Fibroblast of skin of right biceps (primary cell): Measurements from ENCODE around the gene AGO3.

Experiments
- DNase-seq: peaks from one replicate; pipeline ENCODE4 v3.0.0-alpha.2; 2013

AGO3 gene

DNA sequence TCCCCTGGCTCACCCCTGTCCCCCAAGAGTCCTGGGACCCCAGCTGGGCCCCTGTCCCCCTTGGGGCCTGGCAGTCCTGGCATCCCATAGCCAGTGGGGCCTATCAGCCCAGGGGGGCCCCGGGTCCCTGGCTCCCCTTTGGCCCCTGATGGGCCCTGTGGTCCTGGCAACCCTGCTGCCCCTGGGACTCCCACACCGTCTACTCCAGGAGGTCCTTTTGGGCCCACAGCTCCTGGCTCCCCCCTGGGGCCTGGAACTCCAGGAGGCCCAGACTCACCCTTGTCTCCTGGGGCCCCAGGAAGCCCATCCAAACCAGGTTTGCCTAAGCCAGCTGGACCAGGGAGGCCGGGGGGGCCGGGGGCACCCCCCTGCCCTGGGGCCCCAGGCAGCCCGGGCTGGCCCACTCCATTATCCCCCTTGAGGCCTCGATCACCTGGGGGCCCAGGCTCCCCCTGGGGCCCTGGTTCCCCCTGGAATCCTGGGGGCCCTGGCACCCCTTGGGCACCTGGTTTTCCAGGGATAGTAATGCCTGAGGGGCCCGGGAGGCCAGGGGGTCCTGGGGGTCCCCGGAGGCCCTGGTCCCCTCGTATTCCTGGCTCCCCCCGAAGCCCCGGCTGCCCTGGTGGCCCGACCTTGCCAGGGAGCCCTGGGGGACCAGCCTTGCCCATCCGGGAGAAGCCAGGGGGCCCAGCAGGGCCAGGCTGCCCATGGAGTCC is 167.9 kb downstream of the AGO3 start:
- DNase-seq: no peak

DNA sequence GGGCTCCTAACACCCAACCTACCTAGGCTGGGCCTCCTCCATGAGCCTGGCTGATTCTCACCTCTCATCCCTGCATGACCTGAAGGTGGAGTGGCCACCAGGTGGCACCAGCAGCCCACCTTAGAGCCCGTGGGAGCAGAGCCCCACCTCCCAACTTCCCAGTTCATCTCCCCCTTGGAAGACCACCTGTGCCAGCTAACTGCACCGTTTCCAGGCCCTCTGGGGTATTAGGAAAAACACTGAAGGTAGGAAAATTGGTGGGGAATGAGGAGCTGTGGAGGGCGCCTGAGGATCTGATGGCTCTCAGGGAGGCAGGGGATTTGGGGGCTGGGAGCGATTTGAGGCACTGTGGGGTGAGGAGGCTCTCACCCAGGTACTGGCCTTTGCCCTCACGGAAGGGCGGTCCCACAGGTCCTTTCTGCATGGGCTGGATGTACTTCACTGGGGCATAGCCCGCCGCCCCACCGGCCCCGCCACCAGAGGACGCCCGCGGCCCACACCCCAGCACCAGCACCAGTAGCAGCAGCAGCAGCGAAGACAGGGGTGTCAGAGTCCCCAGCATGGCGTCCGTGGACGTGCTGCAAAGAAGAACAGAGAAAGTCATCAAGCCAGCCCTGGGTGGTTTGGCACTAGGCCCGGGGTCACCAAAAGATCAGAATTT is 168.9 kb downstream of the AGO3 start:
- DNase-seq: peak; percentile 71

DNA sequence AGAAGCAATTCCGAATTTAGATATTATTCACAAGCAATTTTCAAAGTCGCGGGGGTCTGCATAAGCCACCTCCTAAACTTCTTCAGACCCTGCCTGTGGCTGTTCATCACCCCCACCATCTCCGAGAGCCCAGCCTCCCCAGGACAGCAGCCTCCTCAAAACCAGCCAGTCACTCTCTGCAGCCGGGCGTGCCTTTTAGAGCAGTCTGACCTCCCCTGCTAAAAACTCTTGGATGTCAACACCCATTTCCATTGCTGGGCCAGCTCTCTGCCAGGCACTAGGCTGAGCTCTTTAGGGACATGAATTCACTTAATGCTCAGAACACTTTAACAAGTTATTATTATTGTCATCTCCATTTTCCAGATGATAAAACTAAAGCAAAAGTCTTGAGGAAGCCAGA is 169.5 kb downstream of the AGO3 start:
- no peak for DNase-seq

DNA sequence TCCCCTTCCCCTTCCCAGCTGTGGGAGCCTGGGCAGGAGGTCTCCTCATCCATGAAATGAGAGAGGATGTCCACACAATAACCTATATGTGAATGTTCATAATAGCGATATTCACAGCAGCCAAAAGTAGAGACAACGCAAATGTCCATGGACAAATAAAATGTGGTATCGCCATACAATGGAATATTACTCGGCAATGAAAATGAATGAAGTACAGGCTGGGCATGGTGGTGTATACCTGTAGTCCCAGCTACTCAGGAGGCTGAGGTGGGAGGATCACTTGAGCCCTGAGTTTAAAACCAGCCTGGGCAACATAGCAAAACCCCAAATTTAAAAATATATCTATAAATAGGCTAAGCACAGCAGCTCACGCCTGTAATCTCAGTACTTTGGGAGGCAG is 170.6 kb downstream of the AGO3 start:
- no peak for DNase-seq

DNA sequence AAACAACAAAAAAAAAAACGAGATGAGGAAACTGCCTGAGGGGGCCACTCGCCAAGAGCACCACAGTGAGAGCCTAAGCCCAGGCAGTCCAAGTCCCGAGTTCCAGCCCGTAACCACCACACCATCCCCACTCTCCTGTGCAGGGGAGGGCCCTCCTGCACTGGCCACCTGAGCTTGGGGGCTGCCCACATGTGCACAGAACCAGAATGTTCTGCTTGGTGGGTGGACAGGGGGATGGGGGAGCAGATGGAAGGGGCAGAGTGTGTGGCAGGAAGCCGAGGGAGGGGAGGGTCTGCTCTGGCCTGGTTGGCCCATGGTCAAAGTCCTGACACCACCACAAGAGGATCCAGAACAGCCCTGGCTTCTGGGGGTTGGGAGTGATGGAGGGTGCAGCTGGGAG is 175.4 kb downstream of the AGO3 start:
- DNase-seq: no peak

DNA sequence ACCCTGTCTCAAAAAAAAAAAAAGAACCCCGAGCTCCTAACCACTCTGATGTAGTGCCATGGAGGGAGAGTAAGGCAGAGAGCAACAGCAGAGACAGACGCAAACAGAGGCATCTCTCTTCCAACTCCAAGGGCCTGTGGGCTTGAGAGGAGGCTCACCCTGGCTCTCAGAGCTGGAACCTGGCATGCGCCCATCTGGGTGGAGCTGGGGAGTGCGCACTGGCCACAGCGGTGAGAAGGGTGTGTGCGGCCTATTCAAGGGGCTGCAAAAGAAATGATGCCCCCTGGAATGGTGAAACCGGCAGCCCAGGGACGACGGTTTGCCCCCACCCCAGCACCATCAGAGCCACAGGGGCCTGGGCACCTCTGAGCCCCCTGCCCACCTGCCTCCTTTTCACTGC is 176.5 kb downstream of the AGO3 start:
- DNase-seq: no peak

DNA sequence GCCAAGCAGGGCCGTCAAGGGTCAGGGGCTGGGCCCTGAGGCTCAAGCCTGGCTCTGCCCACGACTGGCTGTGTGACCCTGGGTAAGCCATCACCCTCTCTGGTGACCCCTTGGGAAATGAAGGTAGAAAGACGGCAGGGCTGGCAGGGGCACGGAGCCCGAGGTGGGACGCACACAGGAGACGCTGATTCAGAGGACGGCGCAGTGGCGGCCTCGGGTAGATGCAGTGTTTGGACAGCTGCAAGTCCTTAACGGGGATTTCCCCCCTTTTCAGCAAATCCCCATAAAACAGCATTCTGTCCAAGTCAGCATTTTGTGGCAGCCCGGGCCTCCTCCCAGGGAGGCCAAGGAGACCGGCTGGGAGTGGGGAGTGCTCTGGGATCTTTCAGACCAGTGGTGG is 177.4 kb downstream of the AGO3 start:
- DNase-seq: peak; percentile 75

DNA sequence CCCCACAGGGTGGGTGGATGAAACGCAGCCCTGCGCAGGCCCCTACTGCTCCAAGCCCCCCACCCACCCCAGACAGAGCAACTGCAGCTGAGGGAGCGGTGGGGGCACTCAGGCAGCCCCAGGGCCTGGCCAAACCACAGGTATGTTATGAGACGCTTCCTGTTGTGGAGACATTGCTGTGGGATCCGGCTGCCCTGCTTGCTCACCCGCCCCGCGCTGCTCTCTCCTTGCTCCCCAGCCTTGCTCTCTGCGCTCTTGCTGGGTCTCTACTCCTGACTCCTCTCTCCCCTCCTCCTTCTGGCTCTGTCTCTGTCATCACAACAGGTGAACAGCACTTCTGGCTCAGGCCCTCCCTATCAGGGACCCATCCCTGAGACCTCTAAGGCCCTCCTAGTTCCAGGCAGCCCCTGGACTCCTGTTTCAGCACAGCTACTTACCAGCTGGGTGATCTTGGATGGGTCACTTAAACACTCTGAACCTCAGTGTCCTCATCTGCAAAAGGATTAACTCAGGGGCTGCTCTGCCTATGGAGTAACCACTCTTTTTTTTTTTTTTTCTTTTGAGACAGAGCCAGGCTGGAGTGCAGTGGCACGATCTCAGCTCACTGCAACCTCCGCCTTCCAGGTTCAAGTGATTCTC is 178.3 kb downstream of the AGO3 start:
- peak; percentile 87 for DNase-seq

DNA sequence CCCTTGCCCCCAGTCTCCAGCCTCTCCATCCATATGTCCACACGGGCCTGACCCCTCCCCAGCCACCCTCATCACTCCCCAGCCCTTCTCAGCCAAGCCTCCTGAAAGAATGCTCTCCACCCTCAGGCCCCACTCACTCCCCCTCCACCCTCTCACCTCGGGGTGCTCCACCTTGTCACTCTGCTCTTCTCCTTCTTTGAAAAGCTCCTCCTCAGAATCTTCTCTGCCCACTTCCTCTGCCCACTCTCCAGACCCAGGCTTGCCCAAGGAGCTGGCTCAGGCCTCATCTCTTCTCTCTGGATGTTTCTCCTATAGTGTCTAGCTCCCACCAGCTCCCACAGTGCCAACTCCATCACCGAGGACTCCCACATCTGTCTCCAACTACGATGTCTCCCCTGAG is 180.2 kb downstream of the AGO3 start:
- no peak for DNase-seq

DNA sequence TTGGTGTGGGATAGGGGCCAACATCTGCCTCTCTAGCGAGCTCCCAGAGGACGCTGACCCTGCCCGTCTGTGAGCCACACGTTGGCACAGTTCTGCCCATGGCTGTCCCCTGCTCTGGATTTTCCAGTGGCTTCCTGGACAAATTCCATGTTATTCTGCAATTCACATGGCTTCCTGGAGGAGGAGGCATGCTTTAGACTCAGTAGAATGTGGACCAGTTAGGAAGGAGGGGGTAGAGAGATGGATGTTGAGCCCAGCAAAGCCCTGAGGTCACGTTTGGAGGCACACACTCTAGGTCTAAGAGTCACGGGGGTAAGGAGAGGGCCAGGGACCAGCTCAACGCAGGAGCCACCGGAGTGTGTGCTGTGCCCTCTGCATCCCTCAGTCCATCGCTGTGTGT is 181.9 kb downstream of the AGO3 start:
- no peak for DNase-seq

DNA sequence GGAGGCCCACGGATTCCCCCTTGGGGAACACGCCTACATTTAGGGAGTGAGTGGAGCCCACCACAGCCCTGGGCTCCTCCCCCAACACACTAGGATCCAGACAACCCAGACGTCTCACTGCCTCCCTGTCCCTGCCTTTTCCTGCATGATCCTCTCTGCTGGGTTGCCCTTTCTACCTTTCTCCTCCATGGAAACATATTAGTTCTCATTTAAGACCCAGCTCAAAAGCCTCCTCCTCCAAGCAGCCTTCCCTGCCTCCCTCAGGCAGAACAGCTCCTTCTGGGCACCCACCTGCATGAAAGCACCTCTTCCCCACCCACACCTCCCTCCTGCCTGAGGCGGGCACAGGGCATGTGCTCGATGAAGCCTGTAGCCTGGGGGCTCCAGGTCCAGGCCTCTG is 183.5 kb downstream of the AGO3 start:
- no peak for DNase-seq

DNA sequence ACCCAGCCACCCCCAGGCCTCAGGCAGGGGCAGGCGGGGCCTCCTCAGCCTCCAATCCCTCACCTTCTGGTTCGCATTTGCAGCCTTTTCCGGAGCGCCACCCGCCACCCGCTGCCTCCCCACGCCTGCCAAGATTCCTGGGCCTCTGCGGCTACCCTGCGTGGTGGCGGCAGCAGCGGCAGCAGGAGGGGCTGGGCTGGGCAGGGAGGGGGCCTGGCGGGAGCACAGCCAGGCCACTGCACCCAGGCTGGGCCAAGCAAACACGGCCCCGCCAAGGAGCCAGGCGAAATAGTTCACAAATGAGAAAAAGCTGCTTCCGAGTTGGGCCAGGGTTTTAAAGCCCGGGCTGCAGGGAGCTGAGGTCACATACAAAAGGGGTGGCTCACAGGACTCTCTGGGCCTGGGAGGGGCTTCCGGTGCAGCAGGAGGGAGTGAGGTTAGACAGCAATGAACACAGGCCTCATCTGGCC is 184.3 kb downstream of the AGO3 start:
- DNase-seq: peak; percentile 83

DNA sequence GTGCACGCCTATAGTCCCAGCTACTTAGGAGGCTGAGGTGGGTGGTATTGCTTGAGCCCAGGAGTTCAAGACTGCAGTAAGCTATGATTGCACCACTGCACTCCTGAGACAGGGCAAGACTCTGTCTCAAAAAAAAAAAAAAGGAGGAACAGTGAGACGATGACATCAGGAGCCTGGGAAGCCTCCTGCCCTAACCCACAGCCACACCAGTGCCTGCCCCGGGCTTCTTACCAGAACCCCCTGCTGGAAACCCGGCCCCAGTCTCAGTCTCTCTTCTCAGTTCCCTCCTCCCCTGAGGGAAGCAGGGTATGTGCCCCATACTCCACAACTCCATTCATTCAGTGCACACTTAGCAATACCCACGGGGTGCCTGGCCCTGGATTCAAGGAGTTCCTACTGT is 185.0 kb downstream of the AGO3 start:
- DNase-seq: peak; percentile 51

DNA sequence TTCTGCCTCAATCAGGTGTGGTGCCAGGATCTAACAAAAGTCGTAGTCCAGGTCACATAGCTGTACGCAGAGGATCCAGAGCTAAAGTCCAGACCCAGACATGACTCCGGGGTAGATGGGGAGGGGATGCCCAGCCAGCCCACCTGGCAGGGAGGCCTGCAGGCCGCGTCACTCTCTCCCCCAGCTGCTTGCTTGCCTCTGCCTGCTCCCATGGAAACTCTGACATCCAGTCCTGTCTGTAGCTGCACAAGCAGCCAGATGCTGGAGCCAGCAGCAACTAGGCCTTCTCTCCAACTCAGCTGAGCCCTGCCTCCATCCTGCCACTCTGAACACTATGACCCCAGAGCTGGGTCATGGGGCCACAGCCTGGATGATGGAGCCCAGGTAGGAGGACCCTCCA is 186.0 kb downstream of the AGO3 start:
- no peak for DNase-seq

DNA sequence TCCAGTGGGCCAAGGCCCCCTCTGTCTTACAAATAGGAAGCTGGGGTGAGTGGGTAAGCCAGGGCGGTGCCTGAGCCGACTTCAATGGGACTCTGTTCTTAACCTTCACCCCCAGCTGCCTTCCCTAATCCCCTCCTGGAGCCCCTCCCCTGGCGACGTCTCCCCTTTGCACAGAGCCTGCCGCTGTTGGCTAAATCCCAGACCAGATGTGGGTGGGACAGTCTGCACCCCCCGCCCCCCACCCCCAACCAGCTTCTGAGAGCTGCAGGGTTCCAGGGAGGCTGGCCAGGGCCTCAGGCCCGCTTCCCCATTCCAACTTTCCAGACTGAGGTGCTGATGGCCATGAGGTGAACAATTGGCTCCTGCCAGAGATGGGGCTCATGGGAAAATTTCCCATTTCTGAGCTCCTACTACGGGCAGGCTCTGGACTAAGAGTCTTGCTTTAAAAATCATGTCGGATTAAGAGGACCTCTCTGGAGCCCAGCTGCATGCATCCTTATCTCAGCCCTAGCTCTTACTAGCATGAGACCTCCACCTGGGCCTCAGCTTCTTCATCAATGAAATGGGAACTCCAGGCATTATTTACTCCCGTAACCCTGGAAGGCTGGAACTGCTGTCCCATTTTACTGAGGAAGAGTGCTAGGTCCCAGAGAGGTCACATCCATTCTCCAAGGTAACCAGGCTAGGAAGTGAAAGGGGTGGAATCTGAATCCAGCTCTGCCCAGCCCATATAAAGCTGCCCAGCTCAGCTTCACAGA is 187.7 kb downstream of the AGO3 start:
- no peak for DNase-seq

DNA sequence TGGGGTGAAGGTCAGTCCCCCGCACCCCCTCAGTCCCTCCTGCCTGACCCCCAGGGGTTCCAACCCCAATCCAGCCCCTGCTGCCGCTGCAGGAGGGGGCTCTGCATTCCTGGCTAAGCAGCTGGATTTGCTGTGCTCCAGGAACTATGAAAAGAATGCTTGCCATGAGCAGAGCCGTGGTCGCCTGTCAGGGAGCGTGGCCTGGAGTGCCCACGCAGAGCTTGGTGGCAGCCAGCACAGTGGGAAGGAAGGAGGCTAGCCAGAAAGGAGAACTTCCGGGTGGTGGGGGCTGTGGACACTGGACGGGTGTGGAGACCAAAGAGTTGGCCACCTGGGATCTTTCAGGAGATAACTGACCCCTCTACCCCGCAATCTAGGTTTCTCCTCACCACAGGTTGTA is 188.6 kb downstream of the AGO3 start:
- peak; percentile 26 for DNase-seq
